Left ventricle myocardium superior (tissue), 1 donor: ENCODE results near the gene CRAT. TPM values are rescaled to one million over a fixed set of nuclear protein-coding genes. Genes with fewer than 3 reads are reported as not detected.
"Not testable (repeated sequence)": the region's sequence is repeated elsewhere in the genome, so short reads cannot be mapped to it uniquely, and the experiment has no call there.

ENCODE experiments used
- ATAC-seq: fragments of 200-7000 bp; cut with Tn5 transposase; one replicate; pipeline ENCODE4 v1.9.1; 2020; ENCODE audit warnings: mild to moderate bottlenecking, moderate library complexity
- DNase-seq: peaks from one replicate; pipeline ENCODE4 v3.0.0-alpha.2; 2020
- intact Hi-C: fragments of 100-400 bp; cut with micrococcal nuclease; formaldehyde crosslinking; loops from one replicate; pipeline ENCODE4 v1.11.0; 2022
- total RNA-seq: library from RNA; stranded (reverse); fragmentation: NEBNext Ultra II Directional; extraction: Animal tissue kit (Norgen Biotek cat#: 25700); gene quantifications from one replicate; pipeline ENCODE4 v1.2.1, GENCODE V29; 2021
- donor health status: DM: no; HTN: yes; CAD: no; lungs with severe emphysema.

The CRAT gene
- total RNA-seq, 1 donor from 2014 or later: 94.6 TPM

DNA sequence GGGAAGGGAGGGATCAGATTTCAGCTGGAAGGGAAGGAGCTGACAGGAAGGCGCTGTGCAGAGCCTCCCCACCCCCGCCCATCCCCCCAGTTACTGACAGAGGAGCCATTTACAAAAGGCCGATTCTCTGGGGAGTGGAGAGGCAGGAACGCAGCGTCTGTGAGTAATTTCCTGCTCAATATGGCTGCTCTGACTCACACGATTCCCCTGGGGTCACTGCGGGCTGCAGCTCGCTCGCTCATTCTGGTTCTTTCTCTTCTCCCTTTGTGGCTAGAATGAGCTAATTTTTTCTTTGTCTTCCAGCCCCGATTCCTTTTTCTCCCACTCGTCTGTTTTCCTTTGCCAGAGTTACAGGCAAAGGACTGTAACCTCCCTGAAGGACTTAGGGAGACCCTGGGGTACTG lies 29.4 kb upstream of the CRAT start:
- ATAC-seq (peak; percentile 78), DNase-seq (peak; percentile 90)
- intact Hi-C loops: loop anchor here (2.0 kb wide), 1 partner anchor 471 kb away; no protein-coding TSS in a partner anchor

DNA sequence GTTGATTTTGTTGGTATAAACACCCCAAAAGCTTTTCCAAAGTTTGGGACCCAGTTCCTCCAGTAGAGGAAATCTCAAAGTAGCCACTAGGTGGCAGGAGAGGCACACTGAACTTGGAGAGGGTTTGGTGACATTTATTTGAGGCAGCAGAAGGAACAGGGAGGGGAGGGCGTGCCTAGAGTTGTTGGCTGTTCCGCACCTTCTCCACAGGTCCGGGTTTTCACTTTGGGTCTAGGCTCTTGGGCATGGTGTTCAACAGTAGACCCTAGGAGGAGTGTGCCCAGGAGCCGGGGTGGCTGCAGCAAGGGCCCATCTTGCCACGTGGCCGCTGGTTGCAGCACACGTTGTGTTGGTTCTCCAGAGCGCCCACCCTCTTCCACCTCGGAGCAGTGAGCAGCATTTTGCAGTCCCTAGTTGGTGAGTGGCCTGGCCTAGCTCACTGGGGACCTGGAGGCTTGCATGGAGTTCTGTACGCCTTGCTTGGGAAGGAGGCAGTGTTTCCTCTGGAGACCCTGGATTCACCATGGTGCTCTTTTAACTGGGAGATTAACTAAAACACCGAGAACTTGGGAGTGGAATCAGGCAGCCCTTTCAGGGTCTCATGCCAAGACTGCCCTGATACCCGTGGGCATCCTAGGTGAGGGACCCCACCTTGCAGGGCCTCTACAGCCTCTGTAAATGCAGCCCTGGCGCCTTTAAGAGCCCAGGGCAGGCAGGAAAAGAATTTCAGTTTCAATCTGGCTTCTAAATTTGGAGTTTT lies 28.8 kb upstream of the CRAT start:
- ATAC-seq (peak; percentile 60), DNase-seq (peak; percentile 71)
- intact Hi-C loops: loop anchor here (2.0 kb wide), 1 partner anchor 471 kb away; no protein-coding TSS in a partner anchor

DNA sequence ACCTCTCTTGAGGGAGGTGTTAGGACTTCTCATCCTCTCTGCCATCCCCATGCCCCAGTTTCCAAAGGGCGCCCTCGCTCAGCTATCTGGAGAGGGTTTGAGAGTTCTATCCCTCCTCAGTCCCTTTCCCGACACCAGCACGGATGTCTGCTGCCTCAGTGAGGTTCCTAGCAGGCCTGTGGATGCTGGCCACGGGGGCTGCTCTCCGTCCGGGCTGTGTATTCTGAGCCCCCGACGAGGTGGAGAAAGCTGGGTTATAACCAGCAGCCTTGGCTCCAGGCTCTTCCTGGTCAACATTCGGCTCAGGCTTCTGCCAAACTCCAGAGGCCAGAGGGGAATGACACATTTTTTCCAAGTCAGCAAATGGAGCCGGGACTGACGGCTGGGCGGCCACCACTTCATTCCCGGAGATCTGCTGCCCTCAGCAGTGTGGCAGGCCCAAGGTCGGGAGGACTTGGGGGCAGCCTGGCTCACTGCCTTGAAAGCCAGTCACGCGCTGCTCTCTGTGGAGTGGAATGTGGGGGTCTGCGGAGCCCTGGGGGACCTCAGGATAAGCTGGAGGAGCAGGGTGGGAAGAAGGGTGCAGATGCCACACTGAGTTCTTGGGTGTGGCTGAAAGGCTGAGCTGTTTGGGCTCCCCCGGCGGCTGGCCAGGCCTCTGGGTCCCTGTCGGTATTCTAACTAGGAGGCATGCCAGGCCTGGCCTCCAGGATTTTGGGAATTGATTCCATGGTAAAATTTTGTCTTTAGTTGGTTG lies 28.1 kb upstream of the CRAT start:
- DNase-seq: peak; percentile 71
- intact Hi-C loops: loop anchor here (2.0 kb wide), 1 partner anchor 472 kb away; no protein-coding TSS in a partner anchor

DNA sequence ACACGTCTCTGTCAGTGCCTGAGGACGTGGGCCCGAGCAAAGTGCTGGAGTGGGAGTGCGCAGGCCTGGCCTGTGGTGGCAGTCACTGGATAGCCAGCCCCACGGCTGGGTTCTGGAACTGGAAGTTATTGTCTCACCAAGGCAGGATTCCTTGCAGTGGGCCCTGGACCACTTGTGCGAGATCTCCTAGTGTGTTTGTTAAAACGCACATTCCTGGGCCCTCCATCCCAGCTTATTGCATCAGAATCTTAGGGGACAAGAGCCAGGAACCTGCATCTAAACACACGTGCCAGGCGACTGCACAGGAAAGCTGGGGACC lies 27.5 kb upstream of the CRAT start:
- intact Hi-C loops: loop anchor here (2.0 kb wide), 1 partner anchor 473 kb away; no protein-coding TSS in a partner anchor
- no peak for ATAC-seq

More for the DNA sequence above, 28.1 kb upstream of the CRAT start:
- peak; percentile 10 for ATAC-seq

DNA sequence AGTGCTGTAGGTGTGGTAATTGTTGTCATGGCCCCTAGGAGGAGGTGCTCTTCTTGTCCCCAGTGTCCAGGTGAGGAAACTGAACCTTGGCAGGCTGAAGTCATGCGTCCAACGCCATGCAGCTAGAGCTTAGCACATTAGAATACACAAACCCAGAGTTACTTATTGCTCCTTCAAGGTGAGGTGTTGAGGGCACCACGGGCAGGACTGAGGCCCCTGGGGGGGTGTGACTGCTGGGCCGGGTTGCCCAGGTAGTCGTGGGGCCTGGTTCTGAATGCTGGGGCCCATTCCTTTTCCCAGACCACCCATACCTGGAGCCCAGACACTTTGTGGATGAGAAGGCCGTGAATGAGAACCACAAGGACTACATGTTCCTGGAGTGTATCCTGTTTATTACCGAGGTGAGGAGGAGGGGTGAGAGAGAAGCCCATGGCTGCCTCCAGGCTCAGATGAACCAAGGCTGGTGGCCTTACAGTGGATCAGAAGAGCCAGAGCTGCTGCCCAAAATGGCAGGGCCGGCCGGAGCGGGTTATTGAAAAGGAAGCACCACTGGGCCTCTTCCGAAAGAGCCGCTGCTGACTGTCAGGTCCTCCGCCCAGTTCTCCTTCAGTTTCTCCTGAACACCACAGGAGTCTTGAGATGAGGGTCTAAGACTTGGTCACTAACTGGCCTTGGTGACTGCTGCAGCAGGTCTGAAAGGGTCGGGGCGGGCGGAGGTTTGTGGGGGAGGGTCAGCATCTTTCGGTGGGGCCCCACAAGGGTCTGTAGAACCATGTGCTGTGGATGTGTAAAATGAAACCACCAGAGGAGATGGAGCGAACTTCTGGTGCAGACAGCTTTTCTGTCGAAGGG lies 26.9 kb upstream of the CRAT start:
- intact Hi-C loops: loop anchor here (2.0 kb wide), 1 partner anchor 473 kb away; no protein-coding TSS in a partner anchor
- DNase-seq (no peak), ATAC-seq (no peak)

More for the DNA sequence above, 27.5 kb upstream of the CRAT start:
- DNase-seq: no peak

DNA sequence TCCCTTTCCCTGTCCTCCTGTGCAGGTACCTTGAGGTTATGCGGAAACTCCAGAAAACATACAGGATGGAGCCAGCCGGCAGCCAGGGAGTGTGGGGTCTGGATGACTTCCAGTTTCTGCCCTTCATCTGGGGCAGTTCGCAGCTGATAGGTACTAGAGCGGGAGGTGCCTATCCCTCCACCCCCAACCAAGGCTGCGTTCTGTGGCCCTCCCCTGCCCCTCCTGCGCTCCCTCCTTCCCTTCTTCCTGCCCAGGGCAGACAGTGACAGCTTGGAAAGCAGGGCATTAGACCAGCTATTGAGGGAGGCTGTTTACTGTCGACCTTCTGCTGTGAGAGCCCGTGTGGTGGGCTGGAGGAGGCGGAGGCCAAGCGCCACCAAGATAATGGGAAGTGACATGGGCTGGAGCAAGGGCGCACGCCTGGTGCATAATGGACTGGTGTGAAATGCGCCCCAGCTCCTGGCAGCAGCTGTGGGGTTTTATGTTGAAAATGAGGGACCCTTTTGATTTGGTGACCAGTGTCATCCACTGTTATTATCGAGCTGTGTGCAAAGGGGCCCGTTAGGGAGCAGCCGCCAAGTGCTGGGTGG lies 25.9 kb upstream of the CRAT start:
- DNase-seq (no peak), ATAC-seq (no peak)
- intact Hi-C loops: no loop called here

DNA sequence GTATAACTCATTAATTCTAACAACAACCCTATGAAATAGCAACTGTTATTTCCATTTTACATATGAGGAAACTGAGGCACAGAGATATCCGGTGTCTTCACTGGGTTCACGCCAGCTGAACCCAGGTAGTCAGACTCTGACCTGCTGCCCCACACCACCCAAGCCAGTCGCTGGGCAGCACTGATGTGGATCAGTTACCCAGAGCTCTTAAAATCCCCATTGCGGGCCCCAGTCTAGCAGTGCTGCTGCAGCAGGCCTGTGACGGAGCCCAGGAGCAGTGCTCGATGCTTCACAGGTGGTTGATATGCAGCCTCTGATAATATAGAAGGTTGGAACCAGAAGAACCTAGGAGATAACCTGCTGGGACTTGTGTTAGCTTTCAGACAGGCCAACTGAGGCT lies 24.9 kb upstream of the CRAT start:
- DNase-seq (no peak), ATAC-seq (no peak)
- intact Hi-C loops: no loop called here

DNA sequence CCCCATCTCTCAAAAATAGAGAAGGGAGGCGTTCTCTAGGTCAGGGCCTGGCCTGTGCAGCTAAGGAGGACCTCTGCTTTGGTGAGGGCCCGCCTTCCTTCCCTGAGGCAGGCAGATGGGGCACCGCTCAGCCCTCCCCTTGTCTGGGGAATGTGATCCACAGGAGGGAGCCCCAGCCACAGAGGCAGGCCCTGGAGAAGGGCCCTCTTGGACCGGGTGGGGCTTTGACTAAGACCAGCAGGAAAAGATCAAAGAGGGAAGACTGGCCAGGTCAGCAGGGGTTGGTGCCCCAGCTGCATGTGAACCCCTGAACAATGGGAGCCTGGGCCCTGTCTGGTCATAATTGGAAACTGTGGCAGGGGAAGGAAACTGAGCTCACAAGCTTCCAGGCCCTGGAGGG lies 22.5 kb upstream of the CRAT start:
- intact Hi-C loops: no loop called here
- no peak for ATAC-seq
- no peak for DNase-seq

DNA sequence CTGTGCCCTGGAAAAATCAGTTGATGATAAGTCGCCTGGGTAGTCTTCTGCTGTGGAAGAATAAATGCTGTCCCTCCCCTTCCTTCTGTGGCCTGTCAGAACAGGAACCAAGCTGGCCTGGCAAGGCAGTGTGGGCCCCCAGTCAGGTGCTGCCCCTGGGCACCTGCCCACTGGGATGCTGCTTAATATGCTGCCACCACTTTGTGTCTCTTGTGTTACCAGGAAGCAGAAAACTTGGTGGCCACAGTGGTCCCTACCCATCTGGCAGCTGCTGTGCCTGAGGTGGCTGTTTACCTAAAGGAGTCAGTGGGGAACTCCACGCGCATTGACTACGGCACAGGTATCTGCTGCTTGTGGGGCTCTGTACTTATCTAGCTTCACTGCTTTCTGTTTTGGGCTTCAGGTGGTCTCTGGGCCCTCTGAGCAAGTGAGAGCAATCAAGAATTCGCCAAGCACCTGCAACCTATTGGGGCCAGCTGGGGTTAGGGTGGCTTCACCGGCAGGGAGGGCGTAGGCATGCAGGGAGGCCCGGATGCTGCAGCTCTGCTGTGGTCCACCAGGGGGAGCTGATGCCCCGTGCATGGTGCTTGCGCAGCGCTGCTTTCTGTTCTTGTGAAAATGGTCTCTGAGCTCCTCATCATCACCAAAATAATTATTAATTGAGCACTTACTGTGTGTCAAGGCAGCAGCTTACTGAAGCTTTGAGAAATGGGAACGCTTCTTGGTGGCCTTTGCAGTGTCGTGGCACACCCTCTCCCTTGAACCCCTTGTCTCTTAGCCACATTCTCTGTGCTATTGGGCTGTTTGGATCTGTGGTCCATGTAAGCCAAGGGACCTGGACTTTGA lies 20.9 kb upstream of the CRAT start:
- peak; percentile 85 for ATAC-seq
- intact Hi-C loops: no loop called here
- DNase-seq: peak; percentile 84

DNA sequence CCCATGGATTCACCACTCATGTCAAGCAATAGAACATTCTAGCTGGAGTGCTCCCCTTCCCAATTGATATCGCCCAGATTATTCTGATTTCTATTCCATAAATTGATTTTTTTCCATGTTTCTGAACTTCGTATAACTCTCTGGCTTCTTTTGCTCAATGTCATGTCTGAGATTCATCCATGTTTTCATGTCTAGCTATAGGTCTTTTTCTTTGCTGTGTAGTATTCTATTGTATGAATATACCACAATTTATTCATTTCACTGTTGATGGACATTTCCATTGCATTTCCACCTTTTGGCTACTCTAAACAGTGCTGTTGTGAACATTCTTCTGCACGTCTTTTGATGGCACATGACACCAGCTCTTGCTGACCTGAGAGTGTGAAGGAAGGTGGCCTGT lies 20.2 kb upstream of the CRAT start:
- intact Hi-C loops: no loop called here
- no peak for ATAC-seq
- DNase-seq: no peak

DNA sequence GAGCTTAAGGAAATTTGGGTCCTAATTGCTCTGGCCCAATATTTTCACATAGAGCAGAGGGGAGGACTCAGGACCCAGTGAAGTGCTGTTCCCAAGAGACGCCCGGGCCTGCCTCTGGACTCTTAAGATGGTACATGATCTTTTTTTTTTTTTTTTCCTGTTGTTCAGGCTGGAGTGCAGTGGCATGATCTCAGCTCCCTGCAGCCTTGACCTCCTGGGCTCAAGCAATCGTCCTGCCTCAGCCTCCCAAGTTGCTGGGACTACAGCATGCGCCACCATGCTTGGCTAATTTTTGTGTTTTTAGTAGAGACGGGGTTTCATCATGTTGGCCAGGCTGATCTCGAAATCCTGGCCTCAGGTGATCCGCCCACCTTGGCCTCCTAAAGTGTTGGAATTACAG lies 19.7 kb upstream of the CRAT start:
- intact Hi-C loops, ATAC-seq, DNase-seq: not testable (repeated sequence)

DNA sequence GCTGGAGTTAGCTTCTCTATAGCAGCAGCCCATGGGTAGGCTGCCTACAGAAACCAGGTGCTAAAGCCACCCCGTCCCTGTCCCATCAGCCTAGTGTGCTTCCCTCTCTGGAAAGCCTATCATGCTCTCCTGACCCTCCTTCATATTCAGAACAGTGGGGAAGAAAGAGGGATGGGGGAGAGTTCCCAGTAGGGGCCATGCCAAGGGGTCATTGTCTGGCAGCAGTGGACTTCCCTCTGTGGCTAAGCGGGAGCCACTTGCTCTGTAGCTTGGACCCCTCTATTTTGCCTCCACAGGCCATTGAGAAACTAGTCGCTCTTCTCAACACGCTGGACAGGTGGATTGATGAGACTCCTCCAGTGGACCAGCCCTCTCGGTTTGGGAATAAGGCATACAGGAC lies 18.1 kb upstream of the CRAT start:
- DNase-seq (no peak), ATAC-seq (no peak)
- intact Hi-C loops: no loop called here

DNA sequence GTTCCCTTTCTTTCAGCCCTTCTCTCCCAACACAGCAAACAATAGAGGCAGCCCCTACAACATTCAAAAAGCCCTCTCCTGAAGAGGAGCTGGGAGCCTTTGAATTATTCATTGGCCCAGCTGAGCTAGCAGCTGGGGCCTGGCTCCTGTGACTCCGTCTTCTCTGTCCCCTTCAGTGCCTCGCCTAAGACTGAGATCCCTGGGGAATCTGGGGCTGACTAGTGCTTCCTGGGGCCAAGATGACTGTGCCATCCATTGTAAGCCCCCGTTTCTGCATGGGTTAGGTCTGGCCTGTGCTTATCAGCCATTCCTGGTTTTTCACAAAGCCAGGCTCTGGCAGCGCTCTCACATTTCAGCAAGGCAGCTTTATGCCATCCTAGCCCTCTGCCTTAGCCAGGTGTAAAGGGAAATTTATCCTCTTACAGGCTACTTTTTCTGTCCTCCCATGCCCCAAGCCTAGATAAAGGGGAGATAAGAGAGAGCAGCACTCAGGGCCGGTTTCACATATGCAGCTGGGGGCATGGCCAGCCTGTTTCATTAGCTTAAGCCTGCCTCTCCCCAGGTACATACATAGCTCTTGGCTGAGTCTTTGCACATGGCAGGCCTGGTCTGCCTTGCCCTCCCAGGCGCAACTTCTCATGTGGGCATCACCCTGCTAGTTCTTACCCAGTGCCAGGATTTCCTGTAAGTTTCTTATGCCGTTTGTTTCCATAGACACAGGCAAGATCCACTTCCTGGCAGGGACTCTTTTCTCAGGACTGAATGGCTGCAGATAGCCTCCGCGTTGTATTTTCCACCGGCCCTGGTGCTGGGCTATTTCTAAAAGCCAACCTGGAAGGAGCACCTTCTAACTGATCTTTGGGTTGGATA lies 16.4 kb upstream of the CRAT start:
- no peak for DNase-seq
- no peak for ATAC-seq
- intact Hi-C loops: no loop called here

DNA sequence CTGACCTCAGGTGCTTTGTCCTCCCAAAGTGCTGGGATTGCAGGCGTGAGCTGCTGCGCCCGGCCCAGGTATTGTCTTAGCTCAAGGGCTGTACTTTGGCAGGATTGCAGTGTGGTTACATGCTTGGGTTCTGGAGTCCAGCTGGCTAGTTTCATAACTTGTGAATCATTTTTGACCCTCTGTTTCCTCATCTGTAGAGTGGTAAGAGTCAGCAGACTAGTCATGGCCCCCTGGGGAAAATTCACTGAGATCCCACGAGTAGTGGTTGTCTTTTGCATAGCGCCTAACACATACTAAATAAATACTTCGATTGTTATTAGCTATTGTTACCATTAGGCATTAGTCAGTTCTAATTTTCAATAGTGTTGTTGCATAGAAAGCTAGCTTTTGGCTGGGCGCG lies 14.9 kb upstream of the CRAT start:
- intact Hi-C loops: no loop called here
- DNase-seq (no peak), ATAC-seq (no peak)

DNA sequence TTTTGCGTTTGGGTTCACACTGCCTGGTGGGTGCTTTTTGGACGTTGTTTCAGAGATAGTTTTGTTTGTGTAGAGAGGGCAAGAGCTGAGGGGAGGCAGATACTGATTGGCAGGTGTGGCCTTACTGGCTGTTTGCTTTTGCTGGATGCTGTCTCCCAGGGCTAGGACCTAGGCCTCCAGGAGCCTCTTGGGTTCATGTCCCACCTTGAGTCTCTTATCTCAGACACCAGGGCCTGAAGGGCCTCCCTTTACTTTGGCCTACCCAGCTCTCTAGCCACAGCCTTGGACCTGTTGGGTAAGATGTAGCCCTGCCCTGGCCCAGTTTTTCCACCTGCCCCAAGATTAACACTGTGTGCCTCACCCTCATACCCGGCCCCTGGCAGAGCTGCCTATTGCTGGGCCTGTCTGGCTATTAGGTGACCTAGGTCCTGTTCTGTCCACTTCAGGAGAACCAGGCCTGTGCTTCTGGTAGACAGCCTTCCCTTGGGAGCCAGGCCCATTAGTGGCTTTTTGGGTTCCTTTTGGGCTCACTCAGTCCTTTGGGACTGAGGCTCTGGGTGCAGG lies 14.0 kb upstream of the CRAT start:
- intact Hi-C loops: no loop called here

DNA sequence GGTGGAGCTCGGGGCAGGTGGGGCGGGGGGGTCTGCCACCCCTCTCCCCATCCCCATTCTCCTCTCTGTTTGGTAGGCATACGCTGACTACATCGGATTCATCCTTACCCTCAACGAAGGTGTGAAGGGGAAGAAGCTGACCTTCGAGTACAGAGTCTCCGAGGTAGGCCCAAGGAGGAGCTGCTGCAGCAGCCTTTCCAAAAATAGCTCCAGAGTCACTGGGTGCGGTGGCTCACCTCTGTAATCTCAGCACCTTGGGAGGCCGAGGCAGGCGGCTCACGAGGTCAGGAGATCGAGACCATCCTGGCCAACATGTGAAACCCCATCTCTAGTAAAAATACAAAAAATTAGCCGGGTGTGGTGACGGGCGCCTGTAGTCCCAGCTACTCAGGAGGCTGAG lies 12.4 kb upstream of the CRAT start:
- intact Hi-C loops, ATAC-seq, DNase-seq: not testable (repeated sequence)

More for the DNA sequence above, 14.0 kb upstream of the CRAT start:
- DNase-seq: no peak
- no peak for ATAC-seq

DNA sequence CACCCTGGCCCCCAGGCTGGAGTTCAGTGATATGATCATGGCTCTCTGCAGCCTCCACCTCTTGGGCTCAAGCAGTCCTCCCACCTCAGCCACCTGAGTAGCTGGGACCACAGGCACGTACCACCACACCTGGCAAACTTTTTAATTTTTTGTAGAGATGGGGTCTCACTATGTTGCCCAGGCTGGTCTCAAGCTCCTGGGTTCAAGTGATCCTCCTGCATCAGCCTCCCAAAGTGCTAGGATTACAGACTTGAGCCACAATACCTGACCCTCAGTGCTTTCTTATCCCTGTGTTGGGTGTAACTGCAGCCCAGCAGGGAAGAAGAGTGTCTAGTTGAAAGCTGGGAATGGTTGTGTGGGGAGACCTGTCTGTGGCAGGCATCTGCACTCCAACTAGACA lies 11.5 kb upstream of the CRAT start:
- intact Hi-C loops: no loop called here

More for the DNA sequence above, 11.5 kb upstream of the CRAT start:
- ATAC-seq (no peak), DNase-seq (no peak)
